HG03025 (cell line): ENCODE data around the gene ADPGK.
"Not testable (repeated sequence)": the region's sequence is repeated elsewhere in the genome, so short reads cannot be mapped to it uniquely, and the experiment has no call there.

Source experiments
- ATAC-seq: cut with Tn5 transposase; IDR thresholded peaks from one replicate; pipeline ENCODE4 v1.9.1; 2021; ENCODE audit warnings: mild to moderate bottlenecking, moderate library complexity; ENCODE audit not compliant: unreplicated experiment, low FRiP score

The ADPGK gene

DNA sequence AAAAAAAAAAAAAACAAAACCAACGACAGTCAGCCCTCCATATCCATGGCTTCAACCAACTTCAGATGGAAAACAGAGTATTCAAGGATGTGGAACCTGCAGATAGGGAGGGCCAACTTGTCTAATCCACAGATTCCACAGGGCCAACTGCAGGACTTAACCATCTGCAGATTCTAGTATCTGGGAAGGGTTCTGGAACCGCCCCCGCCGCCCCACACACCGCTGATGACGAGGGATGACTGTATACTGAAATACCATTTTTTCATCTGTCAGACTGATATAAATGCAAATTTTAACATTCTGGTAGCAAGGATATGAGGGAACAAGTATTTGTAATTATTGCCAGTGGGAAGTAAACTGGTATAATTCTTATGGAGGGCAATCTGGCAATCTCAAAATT, 29.5 kb downstream of the ADPGK start:
- ATAC-seq, result no peak

DNA sequence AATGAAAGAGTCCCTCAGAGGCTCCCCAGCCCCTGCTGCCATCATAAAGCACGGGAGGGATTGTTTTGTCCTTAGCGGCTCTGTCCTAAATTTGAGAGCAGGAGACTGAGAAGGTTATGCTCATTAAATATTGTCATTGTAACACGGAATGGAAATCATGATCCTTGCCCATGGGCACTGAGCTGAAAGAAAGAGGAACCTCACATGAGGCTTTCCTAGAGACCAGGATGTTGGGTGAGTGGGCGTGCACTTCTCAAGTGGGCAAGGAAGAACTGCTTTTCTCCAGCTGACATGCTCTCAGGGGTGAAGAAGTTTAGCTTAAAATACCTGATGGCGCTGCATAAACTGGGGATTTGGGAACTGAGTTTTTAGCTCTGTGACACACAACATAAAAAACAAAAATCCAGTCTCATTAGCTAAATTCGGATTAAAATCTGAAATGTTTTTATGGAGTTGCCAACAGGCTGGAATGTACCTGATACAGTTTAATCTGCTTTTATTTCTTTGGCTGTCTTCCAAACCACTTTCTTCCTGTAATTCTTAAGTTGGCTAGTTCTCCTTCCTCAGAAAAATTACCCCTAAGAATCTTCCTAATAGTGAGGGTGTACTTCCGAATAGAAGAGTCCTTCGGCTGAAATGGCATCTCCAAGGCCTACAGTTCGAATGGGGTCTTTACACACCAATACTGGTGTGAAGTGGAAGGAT, 31.7 kb downstream of the ADPGK start:
- ATAC-seq, result no peak

DNA sequence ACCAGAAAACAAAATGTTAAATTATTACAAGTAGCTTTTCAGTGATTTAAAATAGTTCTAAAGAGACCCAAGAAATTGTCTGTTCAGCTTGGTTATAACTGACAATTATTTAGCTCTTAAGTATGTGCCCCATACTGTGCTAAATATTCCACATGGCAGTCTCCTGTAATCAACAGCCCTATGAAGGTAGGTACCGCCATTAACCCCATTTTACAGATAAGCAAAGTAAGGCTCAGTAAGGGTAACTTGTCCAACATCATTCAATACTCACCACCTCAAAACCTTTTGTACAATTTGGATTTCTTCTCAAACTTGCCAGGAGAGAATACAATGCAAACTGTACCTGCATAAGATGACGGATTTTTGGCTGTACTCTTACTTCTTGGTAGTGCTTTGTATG, 33.9 kb downstream of the ADPGK start:
- ATAC-seq, result no peak

DNA sequence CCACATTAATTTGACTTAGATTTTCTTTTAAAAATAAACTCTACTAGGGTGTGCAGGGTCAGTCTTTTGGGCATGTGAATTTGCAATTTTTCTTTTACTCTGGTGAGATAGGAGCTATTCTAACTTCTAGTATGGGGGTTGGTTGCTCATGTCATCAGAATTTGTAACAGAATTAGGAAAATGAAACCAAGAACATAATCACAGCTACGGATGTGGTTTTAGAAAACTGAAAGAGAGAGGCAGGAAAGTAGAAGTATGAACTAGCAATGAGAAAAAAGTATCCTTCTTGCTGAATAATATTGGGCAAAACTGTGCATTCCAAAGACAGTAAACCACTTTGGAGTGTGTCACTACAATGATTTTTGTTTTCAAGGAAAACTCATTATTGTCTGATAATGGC, 43.3 kb downstream of the ADPGK start:
- ATAC-seq, result no peak

GRCh38 chr15:72737723-72738122, 45.8 kb downstream of the ADPGK start:
- ATAC-seq, result no peak

GRCh38 chr15:72737061-72737460, 46.5 kb downstream of the ADPGK start:
- no peak for ATAC-seq

- no peak for ATAC-seq
These were observed 48.4 kb downstream of the ADPGK start for GRCh38 chr15:72735111-72735510.

DNA sequence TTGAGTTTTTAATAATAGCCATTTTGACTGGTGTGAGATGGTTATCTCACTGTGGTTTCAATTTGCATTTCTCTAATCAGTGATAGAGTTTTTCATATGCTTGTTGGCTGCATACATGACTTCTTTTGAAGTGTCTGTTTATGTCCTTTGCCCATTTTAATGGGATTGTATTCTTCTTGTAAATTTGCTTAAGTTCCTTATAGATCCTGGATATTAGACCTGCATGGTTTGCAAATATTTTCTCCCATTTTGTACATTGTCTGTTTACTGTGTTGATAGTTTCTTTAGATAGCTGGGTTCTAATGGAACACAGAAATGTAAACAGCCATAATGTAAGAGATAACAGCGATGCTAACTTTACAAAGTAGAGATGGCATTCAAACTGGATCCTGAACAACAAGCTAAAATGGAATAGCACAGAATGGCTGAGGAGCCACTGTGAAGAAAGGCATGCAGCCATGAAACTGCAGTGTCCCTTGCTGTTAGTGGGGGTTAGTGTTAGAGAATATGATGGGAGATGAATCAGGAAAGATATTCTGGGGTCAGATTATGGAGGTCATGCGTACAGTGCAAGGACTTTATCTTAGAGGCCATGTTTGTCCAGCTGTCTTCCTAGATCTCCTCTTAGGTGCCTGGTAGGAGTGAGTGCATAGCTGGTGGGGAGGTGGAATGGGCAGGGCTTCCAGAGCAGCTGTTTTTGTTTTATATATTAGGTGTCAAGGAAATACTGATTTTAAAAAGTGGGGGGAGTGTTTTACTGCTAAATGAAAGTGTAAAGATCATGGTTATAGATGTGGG, 49.4 kb downstream of the ADPGK start:
- no peak for ATAC-seq

DNA sequence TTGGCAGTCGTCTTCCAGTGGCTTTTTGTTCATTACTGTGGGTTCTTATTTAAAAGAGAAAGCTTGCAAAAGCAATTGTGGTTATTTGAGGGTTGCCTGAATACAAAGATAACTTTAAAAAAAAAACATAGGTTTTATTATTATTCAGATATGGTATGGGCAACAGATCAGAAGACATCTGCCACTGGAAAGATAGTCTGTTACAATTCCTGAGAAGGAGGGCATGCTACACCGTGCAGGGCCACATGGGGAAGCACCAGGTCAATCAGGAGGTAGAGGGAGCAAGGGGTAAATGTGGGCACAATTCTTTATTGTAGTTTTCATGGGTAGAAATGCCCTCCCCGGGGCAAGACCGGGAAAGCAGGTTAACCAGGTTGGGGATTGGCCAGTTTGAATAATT, 51.0 kb downstream of the ADPGK start:
- ATAC-seq, result no peak

GRCh38 chr15:72732086-72732485, 51.5 kb downstream of the ADPGK start:
- no peak for ATAC-seq

GRCh38 chr15:72728821-72729220, 54.7 kb downstream of the ADPGK start:
- no peak for ATAC-seq

GRCh38 chr15:72728249-72728648, 55.3 kb downstream of the ADPGK start:
- ATAC-seq, result not testable (repeated sequence)

- no peak for ATAC-seq
These were observed 56.4 kb downstream of the ADPGK start for GRCh38 chr15:72727154-72727553.

DNA sequence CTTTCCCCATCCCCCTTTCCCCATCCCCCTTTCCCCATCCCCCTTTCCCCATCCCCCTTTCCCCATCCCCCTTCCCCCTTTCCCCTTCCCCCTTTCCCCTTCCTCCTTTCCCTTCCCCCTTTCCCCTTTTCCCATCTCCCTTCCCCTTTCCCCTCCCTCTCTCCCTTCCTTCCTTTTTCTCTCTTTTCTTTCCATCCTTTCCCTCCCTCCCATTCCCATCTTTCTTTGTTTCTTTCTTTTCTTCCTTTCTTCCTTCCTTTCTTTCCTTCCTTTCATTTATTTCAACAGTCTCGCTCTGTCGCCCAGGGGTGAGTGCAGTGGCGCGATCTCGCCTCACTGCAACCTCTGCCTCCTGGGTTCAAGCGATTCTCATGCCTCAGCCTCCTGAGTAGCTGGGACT, 57.7 kb downstream of the ADPGK start:
- not testable (repeated sequence) for ATAC-seq

GRCh38 chr15:72725446-72725845, 58.1 kb downstream of the ADPGK start:
- no peak for ATAC-seq

DNA sequence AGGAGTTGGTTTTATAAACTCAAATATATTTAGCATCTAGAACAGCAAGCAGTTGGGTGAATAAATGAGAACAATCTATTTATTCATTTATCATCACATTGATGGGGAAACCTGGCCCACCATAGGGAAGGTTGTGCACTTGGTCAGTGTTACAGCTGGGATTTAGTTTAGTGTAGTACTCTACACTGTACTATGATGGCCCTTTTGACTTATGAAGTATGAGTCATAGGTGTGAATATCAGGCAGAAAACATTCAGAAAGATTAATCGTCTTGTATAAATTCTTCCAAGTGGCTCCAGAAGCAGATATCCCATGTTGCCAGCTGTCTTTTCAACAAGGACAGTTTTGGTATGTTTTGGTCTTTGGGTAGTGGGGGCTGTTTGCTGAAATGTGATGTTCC, 59.5 kb downstream of the ADPGK start:
- ATAC-seq, result no peak

- ATAC-seq, result no peak
These were observed 61.4 kb downstream of the ADPGK start for GRCh38 chr15:72722071-72722696.

DNA sequence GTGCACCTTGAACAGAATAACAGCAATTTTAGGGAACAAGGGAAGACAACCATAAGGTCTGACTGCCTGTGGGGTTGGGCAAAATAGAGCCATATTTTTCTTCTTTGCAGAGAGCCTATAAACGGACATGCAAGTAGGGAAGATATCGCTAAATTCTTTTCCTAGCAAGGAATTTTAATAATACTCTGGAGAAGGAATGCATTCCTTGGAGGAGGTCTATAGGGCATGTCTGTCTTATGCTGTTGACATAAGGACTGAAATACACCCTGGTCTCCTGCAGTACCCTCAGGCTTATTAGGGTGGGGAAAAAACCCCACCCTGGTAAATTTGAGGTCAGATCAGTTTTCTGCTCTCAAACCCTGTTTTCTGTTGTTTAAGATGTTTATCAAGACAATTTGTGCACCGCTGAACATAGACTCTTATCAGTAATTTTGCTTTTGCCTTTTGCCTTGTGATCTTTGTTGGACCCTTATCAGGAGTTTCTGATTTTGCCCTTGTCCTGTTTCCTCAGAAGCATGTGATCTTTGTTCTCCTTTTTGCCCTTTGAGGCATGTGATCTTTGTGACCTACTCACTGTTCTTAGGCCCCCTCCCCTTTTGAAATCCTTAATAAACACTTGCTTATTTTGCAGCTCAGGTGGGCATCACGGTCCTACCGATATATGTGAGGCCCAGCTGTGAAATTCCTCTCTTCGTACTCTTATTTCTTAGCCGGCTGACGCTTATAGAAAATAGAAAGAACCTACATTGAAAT, 74.8 kb downstream of the ADPGK start:
- ATAC-seq, result not testable (repeated sequence)

- no peak for ATAC-seq
These were observed 77.3 kb downstream of the ADPGK start for GRCh38 chr15:72706266-72706665.
